Femur (tissue), 1 donor: ENCODE measurements around the gene ULBP1.
"Not testable (repeated sequence)": the region's sequence is repeated elsewhere in the genome, so short reads cannot be mapped to it uniquely, and the experiment has no call there.

Source experiments
- DNase-seq: peaks from one replicate; pipeline ENCODE4 v3.0.0-alpha.2; 2017

ULBP1 gene, protein sequence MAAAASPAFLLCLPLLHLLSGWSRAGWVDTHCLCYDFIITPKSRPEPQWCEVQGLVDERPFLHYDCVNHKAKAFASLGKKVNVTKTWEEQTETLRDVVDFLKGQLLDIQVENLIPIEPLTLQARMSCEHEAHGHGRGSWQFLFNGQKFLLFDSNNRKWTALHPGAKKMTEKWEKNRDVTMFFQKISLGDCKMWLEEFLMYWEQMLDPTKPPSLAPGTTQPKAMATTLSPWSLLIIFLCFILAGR

DNA sequence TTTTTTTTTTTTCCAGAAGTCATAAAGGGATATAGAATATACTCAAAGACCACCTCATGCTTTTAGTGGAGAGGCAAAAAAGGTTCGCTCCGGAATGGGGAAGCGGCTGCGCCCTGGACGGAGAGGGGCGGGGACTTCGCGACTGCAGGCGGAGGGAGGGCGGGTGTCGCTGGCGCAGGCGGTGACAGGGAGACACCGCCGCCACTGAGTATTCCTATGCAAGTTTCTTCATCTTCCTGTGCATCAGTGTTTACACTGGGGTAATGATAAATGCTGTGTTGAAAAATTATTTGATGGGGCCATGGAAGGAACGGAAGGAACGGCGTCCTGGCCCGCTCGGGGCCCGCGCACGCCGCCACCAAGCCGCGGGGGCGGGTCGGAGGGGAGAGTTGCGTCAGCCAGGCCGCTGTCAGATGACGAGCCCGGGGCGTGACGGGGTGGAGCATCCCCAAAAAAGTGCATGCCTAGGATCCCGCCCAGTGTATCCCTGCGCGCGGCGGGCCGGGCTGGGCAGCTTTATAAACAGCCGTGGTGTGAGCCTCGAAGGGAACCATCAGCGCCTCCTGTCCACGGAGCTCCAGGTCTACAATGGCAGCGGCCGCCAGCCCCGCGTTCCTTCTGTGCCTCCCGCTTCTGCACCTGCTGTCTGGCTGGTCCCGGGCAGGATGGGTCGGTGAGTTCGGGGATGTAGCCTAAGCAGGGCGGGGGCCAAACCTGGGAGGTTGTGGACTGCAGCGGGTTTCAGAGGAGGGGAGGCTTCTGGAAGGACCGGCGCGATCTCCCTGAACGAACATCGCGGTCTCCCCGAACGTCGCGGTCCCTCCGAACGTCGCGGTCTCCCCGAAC is at the start of gene ULBP1:
Gene ULBP1, plus strand, starts transcription at position 482 of the 846 bp plus-strand sequence. Its CDS starts 107 bp downstream, at position 589.
- peak; percentile 90 for DNase-seq

DNA sequence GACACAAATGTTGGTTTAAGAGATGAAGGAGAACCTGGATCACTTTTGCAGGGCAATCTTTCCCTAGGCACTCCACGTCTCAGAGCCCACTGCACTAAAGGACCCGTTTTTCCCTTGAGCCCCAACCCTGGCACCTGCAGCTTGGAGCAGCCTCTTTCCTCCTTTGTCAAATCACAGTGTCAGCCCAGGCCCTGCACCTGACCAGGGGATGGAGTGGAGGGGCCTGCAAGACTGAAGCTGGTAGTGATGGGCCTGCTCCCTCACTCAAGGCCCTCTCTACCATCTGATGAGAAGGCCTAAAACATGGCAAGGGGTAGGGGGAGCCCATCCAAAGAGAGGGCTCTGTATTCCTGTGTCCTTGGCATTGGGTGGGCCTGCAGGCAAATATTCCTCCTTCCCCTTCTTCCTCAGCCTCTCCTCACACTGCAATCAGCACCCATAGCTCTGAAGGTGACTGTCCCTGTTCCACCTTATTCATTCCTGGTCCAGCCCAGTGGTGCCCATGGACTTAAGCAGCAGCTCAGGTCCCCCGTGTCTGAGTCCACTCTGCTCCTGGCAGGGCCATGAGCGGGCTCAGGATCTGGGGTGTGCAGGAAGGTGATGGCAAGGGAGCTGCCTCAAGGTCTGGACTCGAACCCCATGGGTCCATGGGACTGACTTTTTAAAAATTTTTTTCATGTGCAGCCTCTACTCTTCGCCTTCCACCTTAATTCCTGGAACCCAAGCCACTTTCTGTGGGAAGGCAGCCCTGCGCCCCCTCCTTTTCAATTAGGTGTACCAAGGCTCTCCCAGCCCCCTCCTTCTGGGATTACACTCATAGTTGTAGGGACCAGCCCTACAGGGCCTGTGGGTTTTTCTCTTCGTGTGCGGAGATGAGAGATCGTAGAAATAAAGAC is 47.5 kb upstream of the ULBP1 start:
- no peak for DNase-seq

GRCh38 chr6:149917679-149918078 is 46.1 kb upstream of the ULBP1 start:
- no peak for DNase-seq

DNA sequence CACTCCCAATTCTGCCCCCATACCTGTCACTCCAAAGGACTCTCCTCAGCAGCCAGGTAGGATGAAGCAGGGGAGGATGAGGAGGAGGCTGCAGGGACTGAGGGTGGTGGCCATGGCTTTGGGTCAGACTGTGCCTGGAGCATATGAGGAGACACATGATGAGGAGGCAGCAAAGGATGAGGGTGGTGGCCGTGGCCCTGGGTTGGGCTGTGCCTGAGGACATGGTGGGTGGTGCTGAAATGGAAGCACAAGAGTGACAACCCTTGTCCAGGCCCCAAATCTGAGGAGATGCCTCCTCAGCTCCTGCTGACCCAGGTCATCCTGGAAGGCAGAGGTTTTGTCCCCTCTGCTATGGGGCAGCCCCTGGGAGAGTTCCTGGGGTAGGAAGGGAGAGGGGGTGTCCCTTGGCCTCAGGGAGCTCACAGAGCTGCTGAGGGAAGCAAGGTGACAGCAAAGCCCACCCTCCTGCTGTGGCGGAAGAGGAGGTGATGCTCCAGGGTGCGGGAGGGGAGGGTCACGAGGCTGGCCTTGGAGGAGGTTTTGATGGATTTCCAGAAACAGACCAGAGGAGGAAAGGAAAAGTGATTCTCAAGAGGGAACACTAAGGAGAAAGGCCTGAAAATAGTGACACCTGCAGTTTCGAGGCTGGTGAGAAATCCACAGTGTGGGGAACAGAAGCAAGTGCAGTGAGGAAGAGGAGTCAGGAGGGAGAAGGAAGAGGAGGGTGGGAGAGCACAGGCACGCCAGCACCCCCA is 45.4 kb upstream of the ULBP1 start:
- DNase-seq: no peak

DNA sequence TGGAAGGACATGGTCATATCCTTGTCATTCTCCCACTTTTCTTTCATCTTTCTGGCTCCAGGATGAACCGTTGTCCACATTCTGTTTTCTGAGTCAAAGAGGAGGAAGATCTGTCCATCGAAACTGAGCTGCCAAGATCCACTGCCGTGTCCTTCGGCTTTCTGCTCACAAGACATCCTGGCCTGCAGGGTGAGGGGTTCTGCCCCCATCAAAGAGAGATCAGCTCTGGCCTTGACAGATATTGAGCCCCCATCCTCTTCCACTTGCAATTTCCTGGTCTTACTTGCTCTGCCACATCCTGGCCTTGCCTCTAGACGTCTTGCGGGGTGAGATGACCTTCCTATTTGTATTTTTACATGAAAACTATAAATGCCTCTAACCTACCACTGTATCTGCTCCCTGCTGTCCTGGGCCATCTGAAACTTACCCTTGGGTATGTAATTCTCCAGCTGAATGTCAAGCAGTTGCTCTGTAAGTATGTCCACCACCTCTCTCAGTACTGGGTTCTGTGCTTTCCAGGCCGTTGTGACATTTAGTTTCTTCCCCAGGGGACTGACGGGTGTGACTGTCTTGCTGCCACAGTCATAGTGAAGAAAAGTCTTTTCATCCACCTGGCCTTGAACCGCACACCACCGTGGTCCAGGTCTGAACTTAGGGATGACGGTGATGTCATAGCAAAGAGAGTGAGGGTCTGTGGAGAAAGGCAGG is 44.5 kb upstream of the ULBP1 start:
- not testable (repeated sequence) for DNase-seq

GRCh38 chr6:149919834-149920225 is 43.9 kb upstream of the ULBP1 start:
- DNase-seq: no peak

DNA sequence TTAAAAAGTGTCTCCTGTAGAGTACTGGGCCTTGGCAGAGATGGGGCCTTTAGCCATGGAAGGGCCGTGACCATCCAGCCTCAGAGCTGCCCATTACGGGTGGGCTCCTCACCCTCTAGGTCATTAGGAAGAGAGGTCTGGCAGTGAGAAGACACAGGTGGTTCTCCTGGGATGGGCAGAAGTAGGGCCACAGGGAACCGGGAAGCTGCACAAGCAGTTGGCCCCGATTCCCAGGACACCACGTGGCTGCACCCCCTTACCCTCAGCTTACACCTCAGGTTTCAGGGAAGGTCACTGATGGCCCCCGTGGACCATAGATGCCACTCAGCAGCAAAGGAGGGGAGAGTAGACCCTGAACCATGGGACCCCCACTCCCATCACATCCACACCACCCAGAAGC is 42.4 kb upstream of the ULBP1 start:
- no peak for DNase-seq

DNA sequence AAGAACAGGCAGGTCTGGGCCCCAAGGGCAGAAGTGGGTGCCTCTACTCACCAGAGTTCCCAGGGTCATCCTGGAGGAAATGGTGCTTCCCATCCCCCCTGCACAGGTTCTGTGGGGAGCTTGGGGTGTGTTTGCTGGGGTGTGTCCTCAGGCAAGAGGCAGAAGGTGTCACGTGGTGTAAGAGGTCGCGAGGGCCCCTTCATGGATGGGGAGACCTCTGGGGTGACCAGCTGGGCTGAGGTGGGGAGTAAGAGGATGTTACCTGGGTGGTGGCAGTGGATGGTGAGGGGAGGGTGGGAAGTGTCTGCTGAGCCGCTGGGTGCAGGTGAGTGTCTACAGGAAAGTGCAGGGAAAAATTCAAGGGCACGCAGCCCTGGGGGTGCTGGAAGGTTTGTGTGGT is 41.7 kb upstream of the ULBP1 start:
- DNase-seq: peak; percentile 17

DNA sequence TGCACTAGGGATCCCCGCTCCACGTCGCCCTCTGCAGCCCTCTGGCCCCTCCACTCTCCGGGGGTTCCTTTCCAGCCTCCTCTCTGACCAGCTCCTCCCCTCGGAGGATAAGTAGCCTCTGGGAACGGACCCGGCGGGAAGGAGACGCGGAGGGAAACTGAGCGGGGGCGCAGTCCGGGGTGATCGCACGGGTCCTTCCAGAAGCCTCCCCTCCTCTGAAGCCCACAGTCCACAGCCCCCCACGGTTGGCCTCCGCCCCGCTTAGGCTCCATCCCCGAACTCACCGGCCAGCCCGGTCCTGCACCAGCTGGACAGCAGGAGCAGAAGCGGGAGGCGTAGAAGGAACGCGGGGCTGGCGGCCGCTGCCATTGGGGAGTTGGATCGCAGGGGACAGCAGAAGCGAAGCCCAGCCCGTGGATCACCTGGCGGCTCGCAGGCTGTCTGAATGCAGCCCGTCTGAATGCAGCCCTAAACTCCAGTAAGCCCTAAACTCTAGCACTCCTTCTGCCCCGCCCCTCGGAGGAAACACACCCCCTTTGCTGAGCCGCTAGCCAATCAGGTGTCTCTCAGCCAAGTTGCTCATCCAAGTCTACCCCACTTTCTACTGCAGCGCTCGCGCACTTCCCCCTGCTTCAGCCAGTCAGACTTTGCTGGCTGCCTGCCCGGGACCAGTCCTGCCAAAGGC is 41.0 kb upstream of the ULBP1 start, which contains the start of gene RAET1G:
Gene RAET1G, minus strand, starts transcription at position 480 of the 685 bp plus-strand sequence. Its CDS starts 111 bp downstream, at position 369.
- peak; percentile 96 for DNase-seq

DNA sequence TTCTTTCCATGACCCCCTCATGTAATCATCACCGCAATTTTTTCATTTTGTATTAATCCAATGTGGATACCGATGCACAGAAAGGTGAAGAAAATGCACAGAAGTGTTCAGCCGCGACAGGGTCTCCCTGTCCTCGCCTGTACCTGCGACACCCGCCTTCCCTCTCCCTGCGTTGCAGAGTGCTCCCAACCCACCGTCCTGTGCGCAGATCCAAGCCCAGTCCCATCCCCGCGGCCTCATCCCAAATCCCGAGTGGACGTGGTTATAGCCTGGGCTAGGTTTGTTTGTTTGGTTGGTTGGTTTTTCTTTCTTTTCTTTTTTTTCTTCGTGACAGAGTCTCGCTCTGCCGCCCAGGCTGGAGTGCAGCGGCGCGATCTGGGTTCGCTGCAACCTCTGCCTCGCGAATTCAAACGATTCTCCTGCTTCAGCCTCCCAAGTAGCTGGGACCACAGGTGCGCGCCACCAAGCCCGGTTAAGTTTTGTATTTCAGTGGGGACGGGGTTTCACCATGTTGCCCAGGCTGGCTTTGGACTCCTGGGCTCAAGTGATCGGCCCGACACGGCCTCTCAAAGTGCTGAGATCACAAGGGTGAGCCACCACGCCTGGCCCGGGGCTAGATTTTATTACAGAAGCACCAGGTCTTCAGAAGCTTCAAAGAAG is 40.3 kb upstream of the ULBP1 start:
- DNase-seq: no peak

DNA sequence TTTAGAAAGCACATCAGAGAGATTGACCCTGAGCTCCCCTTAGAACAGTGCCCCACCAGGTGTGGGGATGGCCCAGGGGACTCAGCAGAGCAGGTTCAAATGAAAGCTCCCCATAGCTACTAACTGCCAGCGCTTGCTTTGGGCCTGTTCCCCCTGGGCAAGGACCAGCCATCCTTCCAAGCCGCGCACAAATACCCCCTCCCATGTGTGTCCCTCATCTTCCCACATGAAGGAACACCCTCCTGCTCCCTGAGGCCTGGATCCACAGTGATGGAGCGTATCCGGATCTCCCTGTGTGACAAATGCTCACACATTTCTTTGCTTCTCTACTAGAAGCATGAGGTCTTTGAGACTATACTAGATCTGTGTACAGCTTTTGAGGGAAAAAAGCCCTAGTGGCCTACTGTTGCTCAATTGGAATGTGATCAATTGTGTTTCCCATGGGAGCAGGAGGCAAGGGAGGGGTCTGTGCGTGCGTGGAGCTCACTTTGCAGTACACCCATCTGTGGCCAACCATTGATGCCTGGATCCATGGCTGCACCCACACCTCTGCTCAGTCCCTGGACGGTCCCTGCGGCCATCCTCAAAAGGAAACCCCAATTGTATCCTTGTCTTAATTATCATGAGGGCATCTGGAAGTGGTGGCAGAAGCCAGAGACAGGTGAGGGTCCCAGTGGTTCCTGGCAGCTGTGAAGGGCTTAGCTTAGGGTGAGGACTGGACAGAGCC is 39.4 kb upstream of the ULBP1 start:
- DNase-seq: peak; percentile 13

- no peak for DNase-seq
Measured at GRCh38 chr6:149924933-149925252, 38.9 kb upstream of the ULBP1 start.

- DNase-seq: no peak
Measured at GRCh38 chr6:149925253-149925973, 38.3 kb upstream of the ULBP1 start.

DNA sequence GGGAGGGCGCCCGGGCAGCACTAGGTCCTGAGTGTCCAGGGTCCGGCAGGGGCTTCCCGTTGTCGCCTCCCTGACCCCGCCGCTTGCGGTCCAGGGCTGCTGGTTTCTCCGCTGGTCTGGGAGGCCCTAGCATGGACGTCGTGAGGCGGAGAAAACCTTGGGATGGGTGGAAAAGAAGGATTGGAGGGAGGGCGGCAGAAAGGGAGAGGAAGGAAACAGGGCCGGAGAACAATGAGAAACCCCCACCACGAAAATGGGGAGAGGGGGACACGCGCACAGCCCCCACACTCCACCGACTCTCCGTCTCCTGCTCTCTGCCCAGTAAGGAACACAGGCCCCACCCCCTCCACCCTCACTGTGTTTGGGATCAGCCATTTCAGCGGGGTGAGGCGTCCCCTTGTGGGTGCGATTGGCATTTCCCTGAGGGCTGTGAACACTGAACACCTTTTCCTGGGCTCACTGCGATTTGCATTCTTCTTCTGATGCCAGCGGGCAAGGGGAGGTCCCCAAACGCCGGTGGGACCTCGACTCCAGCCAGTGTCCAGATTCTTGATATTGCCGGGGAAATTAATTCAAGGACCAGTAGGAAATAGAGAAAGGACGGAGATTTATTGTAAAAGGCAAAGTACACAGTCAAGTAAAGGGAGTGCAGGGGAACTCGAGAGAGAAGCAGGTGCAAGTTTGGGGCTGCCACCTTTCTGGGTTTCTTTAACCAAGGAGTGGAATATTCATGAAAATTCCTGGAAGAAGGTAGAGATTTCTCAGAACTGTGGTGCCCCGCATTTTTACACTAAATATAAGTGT is 37.6 kb upstream of the ULBP1 start:
- DNase-seq: peak; percentile 89

DNA sequence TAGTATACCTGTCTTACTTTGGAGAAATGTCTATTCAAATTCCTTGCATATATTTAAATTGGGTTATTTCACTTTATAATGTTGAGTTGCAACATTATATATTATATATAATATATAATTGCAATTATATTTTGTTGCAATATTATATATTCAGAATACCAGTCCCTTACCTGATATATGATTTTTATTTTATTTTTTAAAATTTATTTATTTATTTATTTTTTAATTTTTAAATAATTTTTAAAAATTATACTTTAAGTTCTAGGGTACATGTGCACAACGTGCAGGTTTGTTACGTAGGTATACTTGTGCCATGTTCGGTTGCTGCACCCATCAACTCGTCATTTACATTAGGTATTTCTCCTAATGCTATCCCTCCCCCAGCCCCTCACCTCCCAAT is 36.7 kb upstream of the ULBP1 start:
- not testable (repeated sequence) for DNase-seq

DNA sequence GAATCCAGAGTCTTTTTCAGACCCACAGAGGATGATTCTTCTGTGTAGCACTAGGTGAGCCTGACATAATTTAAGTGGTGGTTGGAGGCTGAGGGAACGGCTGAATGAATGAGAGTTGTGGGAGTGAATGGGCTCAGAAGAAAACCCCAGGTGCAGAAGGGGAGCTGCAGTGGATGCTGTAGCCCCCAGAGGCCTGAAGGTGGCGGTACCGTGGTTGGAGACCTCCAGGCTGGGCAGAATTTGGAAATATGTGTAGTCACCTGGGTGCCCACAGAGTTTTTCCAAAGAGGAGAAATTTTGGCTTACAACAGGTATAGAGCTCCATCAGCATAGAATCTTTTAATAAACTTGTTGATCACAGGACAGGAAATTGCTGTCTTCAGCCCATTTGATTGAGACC is 34.3 kb upstream of the ULBP1 start:
- no peak for DNase-seq

GRCh38 chr6:149931501-149931900 is 32.2 kb upstream of the ULBP1 start:
- DNase-seq: no peak

DNA sequence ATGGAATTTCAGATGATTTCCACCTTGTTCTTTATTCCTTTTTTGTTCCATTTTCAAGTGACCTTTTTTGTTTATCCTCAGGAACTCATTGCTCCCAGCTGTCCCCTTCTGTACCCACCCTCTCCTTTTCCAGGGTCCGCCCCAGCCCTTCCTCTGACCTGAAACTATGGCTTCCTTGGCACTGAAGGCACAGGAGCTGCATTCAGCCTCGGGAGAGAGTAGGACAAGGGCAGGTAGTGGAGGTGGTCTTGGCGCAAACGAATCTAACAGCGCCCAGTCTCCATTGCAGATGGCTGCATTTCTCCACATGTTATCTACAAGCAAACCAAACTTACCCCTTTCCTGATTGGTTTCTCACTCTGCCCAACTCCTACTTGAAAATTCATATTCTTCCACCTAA is 30.7 kb upstream of the ULBP1 start:
- DNase-seq: peak; percentile 10
